Putamen (tissue), 1 donor: ENCODE measurements around the gene PLD3.
A peak's percentile ranks its signal among the peaks of the same experiment; 100 is the strongest.

ENCODE experiments used
- DNase-seq: peaks from one replicate; pipeline ENCODE4 v3.0.0-alpha.2; 2016; ENCODE audit warnings: low spot score

Gene PLD3, protein sequence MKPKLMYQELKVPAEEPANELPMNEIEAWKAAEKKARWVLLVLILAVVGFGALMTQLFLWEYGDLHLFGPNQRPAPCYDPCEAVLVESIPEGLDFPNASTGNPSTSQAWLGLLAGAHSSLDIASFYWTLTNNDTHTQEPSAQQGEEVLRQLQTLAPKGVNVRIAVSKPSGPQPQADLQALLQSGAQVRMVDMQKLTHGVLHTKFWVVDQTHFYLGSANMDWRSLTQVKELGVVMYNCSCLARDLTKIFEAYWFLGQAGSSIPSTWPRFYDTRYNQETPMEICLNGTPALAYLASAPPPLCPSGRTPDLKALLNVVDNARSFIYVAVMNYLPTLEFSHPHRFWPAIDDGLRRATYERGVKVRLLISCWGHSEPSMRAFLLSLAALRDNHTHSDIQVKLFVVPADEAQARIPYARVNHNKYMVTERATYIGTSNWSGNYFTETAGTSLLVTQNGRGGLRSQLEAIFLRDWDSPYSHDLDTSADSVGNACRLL

DNA sequence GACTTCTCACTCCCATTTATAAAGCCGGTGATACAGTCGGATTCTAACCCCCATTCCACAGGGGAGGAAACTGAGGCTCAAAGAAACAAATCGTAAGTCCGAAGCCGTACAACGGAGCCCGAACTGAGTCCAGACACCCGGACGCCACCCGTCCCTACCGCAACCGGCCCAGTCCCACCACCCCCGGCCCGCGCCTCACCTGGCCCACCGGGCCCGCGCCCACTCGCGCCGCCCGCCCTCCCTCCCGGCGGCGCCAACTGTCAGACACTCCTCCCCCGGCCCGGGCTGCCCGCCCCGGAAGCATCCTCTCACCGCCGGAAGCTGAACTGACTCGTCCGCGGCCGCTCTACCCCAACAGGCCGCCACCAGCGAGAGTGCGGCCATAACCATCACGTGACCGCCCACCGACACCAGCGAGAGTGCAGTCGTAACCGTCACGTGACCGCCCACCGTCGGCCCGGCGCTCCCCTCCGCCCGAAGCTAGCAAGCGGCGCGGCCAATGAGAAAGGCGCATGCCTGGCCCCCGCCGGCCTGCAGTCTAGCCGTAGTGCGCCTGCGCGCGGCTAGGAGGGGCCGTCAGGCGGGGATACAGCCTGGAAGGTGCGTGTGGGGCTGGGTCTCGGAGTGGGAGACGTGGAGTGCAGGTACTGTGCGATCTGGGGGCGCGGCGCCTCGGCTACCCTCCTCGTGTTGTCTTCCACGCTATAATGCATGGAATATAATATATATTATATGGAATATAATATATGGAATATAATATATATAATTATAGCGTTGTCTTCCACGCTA is at the start of gene PLD3, which contains the start of gene C19orf47:
TSS of gene PLD3 (plus strand) at position 571 of the 789 bp plus-strand sequence. CDS start 17,789 bp downstream, outside the sequence.
TSS of gene C19orf47 (minus strand) at position 273 of the 789 bp plus-strand sequence. CDS start 6,540 bp downstream, outside the sequence.
- DNase-seq, result peak; percentile 99

DNA sequence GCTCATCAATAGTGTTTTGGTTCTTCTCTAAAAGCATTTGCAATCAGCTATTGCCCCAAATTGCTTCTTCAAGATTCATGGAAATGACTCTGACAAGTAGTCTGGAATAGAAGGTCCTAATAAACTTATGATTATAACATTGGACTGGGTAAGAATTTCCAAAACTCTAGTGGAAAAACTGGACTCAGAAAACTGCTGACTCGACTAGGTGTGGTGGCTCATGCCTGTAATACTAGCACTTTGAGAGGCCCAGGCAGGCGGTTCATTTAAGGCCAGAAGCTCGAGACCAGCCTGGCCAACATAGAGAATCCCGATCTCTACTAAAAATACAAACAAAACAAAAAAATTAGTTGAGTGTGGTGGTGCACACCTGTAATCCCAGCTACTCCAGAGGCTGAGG is 47.8 kb upstream of the PLD3 start:
- no peak for DNase-seq

DNA sequence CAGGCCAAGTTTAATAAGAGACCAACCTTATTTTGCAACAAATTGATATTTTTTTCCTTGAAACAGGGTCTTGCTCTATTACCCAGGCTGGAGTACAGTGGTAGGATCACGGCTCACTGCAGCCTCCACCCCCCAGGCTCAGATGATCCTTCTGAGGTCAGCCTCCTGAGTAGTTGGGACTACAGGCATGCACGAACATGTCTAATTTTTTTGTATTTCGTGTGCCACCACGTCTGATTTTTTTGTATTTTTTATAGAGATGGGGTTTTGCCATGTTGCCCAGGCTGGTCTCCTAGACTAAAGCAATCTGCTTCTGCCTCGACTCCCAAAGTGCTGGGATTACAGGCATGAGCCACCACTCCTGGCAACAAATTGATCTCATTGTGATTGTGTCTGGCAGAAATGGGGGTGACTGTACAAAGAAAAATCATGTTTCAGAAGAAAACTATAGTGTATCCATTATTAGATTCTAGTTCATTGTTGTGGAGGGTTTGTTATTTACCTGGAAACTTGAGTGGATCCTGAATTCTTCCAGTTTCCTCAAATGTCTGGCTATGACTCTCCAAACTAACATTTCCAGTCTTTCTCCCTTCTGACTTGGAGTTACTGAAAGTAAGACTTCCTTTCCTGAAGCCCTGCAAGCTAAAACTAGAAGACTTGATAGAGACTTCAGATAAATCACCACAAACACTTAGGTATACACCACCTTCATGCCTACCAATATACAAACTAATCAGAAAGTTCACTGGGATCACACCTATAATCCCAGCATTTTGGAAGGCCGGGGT is 46.1 kb upstream of the PLD3 start:
- no peak for DNase-seq

DNA sequence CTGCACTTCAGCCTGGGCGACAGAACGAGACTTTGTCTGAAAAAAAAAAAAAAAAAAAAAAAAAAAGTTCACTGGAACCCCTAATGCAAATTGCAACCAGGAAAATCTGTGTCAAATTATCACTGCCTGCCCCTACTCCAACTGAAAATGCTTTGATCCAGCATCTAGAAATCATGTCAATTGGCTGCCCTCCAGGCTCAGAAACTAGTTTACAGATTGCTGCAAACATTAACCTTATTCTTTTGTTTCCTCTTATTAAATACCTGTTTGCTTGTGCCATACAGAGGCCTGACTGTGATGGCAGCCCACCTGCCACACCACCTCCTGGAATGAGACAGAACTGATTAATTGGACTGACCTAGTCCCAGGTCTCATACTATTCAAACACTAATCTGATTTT is 44.7 kb upstream of the PLD3 start:
- DNase-seq, result no peak

DNA sequence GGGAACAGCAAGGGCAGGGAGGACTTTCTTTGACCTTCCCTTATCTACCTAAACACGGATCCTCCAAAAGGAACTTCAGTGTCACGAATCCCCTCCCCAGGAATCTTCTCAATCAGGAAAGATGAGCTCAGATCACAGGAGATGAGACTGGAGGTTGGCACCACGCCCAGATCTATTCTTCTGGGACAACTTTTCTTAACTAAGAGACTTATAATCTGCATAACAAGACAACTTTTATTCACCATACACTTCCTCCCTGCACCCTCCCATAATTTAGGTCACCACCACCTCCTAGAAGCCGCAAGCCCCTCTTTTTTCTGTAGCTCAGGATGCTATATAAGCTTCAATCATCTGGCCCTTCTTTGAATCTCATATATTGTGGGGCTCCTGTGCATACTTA is 44.2 kb upstream of the PLD3 start:
- no peak for DNase-seq

DNA sequence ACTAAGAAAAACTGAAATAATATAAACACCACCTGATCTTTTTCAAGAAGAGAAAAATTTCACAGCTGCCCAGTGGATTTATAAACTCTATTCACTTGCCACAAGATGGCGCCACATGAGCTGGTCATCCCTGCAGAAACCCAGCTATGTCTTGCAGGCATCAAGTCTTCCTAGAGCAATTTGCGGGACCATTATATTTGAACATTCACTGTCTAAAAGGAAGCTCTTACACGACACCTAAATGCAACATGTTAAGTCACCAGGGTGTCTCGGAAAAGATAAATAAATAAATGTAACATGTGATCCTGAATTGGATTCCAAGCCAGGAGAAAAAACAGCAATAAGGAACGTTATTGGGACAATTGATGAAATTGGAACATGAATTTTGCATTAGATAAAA is 43.1 kb upstream of the PLD3 start:
- DNase-seq, result peak; percentile 80

DNA sequence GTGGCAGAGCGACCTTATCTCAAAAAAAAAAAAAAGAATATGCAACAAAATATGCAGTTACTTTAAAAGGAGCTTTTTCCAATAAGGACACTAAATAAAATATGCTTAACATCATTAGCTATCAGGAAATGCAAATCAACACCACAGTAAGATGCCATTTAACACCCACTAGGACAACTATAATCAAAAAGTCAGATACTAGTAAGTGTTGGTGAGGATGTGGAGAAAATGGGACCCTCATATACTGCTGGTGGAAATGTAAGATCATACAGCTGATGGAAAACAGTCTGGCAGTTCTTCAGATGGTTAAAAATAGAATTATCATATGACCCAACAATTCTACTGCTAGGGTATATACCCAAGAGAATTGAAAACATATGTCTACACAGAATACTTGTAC is 38.8 kb upstream of the PLD3 start:
- DNase-seq, result no peak

DNA sequence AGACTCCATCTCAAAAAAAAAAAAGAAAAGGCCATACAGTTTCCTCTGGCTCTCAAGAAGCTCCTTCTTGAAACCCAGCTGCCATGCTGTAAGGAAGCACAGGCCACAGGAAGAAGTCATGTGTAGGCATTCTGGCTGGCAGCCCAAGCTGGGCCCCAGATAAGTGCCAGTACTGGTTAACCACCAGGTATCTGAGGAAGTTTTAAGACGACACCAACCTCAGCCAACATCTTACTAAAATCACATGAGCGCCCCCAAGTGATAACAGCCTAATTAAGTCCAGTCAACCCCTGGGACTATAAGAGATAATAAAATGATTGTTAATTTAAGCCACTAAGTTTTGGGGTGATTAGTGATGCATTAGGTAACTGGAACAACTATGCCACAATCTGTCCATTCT is 36.0 kb upstream of the PLD3 start:
- no peak for DNase-seq

DNA sequence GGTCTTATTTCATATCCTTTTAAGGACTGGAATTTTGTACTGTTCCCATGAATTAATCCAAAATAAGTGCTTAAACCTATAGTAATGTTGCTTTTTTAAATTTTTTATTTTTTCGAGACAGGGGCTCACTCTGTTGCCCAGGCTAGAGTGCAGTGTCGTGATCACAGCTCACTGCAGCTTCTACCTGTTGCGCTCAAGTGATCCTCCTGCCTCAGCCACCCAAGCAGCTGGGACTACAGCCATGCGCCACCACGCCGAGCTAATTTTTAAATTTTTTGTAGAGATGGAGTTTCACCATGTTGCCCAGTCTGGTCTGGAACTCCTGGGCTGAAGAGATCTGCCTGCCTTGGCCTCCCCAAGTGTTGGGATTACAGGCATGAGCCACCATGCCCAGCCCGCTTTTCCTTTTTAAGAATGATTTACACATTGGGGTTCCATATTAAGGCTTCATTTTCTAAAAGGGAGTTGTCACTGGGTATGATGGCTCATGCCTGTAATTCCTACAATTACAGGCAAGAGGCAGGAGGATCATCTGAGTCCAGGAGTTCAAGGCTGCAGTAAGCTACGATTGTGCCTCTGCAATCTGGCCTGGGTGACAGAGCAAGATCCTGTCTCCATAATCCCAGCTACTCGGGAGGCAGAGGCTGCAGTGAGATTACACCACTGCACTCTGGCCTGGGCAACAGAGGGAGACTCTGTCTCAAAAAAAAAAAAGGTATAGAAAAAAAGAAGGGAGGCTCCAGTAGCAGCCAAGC is 35.1 kb upstream of the PLD3 start:
- no peak for DNase-seq

DNA sequence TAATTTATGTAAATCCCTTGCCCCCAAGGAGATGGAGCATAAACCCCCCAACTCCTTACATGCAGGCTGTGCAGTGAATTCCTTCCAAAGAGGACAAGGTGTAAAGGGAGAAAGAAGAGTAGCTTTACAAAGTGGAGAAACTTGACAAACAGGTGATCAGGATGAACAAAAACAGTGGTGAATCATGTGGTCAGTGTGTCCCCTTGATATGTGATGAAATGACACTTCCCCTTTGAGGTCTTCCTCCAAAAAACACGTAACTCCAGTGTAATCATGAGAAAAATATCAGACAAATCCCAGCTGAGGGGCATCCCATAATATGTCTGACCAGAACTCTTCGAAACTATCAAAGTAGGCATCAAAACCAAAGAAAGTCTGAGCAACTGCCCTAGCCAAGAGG is 33.8 kb upstream of the PLD3 start:
- DNase-seq, result no peak

DNA sequence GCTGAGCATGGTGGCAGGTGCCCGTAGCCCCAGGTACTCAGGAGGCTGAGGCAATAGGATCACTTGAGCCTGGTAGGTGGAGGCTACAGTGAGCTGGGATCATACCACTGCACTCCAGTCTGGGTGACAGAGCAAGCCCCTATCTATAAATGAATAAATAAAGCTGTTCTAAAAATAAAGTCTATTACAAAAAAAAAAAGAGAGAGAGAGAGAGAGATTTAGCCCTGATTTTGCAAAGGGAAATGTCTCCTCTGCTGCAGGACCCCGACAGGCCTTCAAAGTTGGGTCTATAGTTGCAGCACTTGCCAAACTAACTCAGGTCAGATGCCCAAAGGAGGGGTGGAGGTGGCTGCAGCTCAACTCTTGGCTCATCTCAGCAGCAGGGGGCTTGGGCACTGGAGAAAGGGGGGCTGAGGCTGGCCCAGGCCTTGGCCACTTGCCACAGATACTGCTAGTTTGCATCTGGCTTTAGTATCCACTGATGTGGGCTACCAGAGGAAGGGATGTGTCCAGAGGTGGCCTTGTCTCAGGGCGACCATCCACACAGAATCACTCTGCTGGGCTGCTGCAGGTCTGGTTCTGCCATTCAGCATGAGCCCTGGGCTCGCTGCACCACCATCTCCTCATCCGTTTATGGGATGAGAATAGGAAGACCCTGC is 32.6 kb upstream of the PLD3 start:
- no peak for DNase-seq

DNA sequence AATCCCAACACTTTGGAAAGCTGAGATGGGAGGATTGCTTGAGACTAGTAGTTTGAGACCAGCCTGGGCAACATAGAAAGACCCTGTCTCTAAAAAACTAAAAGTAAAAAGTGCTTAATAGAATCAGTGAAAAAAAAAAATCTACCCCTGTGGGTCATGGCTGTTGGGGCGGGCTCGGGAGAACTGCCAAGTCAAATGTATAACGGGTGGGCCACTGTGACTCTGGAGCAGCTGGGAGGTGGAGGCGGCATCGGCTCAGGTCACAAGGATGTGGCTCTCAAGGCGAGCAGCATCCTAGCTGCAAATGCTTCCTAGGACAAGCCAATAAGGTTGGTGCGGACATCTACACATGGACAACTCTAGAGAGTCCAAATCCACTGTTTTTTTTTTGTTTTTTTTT is 31.2 kb upstream of the PLD3 start:
- no peak for DNase-seq

DNA sequence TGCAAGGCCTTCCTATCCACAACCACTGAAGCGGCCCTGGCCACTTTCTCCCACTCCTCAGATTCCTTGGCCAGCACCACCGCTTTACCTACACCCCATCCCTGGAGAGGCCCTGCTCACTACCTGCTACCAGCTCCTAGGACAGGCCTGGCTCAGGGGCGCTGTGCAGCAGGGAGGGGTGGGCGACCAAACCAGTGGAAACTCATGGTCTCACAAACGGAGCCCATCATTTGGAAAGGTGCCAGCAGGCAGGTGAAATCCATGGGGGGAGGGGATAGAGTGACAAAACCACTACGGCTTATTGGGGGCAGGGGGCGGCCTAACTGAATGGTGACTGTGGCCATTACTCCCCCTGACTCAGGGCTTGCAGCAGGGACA is 27.9 kb upstream of the PLD3 start:
- DNase-seq, result no peak

DNA sequence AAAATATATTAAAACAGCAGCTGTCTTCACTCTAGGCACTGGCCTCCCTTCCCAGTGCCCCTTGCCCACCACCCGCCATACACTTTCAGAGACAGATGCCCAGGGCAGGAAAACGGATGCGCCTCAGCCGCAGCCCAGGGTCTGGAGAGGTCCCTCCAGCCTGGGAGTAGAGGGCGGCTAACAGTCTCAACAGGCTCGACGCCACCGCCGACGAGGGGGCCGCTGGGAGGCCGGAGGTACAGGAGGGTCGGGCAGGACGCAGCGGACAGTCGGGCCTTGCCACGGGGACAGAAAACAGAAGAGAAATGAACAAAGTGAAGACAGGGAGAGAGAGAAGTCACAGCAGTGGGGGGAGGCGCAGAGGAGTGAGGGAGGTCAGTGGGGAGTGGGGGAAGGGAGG is 27.4 kb upstream of the PLD3 start:
- no peak for DNase-seq

DNA sequence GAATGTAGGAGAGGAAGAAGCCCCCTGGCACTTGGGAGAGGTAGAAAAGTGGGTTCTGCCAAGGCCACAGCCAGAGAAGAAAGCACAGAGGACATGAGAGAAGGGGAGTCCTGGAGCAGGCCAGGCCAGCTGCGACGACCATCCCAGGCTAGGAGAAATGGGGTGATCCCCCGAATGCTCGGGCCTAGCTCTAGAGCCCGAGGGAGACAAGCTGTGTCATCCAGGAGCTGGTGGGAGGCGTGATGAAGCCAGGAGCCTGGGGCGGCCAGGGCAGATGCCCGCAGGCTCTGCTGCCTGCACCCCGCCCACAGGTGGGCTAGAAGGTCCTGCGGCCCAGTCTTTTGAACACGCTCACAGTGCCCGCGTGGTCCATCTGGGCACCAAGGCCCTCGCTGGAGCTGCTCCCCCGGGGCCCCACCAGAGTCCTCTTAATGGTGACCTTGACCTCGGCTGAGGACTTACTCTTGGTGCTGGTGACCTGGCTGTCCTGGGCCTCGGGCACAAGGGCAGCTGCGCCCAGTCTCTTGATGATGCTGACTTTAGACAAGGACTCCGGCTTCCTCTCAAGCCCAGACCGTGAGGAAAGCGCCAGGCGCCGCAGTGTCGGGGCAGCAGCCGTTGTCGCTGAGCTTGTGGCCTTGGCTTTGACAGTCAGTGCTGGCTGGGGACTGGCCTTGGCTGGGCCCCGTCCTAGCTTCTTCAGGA is 26.8 kb upstream of the PLD3 start:
- no peak for DNase-seq

DNA sequence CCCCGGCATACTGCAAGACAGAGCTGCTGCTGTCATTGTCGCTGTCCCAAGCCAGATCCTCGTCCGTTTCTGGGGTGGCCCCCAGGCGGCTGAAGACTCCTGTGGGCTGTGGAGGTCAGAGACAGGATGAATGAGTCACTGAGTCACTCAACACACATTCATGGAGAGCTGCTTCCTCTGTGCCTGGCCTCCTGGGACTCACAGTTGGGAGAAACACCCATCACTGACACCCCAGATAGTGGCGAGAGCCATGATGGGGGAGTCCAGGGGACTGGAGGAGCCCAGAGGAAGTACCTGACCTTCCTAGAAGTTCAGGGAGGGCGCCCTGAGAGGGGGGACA is 26.3 kb upstream of the PLD3 start:
- DNase-seq, result no peak

DNA sequence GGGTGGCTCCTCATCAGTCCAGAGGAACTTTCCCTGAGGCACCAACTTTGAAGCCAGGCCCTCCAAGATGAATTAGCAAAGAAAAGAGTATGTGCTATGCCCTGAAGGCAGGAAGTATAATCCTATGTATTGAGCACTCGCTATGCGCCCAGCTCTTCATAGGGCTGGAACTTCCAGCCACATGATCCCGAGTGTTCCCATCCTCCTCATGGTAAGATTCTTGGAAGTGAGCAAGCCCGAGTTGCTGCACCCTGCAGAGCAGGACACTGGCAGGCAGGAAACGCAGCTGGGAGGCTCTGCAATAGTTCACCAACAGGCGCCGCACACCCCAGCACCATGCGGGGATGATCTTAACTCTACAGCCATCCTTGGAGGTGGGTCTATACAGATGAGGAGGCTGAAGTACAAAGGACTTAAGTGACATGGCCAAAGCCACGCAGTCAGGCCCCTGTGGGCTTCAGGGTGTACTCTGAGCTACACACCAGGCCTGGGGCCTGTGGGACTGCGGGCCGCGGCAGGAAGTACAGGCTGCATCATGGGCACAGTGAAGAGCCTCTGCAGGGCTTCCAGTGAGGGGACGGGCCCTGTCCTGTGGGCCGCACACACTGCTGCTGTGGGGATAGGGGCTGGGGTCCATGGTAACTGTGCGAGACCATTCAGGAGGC is 25.4 kb upstream of the PLD3 start:
- no peak for DNase-seq

DNA sequence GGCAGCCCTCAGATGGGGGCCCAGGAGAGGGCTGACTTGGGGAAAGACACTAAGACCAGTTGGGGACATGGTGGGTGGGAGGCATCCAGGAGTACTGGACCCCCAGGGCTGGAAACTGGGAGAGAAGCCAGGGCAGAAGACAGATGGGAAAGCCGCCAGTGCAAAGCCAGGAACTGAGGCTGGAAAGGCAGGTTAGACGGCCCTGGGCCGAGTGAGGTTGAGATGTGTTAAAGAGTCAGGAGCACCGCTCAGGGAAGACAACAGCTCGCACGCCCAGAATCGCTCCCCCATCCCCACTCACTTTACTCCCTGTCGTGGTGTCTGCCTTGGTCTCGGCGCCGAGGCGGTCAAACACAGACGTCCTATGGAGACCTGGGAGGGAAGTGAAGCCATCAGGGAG is 24.8 kb upstream of the PLD3 start:
- no peak for DNase-seq

DNA sequence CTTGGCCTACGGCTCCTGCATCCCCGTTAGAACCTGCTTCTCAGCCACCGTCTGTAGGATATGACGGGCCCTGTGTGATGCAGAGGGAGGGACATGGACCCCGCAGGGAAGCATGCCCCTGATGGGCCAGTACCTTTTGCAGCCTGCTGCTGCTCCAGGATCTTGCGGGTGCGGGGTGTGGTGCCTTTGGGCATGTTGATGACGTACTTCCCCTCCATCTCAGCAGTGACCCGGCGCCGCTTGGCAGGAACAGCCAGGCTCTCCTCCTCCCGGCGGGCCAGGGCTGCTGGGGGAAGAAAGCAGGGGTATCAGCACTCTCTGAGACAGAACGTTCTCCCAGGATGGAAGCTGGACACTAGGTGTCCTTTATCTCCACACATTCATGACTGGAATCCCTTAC is 22.3 kb upstream of the PLD3 start:
- no peak for DNase-seq

DNA sequence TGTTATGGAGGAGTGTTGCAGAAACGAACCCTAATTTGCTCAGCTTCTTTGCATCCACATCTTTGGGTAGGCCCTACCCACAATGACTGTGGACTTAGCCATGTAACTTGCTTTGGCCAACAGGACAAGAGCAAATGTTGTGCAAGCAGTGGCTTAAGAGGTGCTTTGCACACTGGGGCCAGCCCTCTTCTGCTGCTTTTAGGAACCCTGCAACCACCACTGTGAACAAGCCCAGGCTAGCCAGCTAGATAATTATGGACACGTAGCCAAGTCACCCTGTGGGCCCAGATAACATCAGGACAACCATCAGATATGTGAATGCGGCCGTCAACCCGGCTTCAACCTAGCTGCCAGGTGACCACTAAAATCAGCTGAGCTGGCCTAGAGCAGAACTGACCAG is 17.4 kb upstream of the PLD3 start:
- no peak for DNase-seq
